TTC549 (cell line): ENCODE data around the gene SNRNP200.
"Not testable (repeated sequence)": the region's sequence is repeated elsewhere in the genome, so short reads cannot be mapped to it uniquely, and the experiment has no call there.

ENCODE experiments used
- FAIRE-seq: peaks from 2 replicates; lab custom pipeline; 2012; peaks lifted over from hg19 to GRCh38; lab: Jason Lieb, UNC

The SNRNP200 gene

GRCh38 chr2:96274355-96275056 lies 30.8 kb downstream of the SNRNP200 start:
- no peak for FAIRE-seq

GRCh38 chr2:96273763-96274162 lies 31.6 kb downstream of the SNRNP200 start:
- no peak for FAIRE-seq

DNA sequence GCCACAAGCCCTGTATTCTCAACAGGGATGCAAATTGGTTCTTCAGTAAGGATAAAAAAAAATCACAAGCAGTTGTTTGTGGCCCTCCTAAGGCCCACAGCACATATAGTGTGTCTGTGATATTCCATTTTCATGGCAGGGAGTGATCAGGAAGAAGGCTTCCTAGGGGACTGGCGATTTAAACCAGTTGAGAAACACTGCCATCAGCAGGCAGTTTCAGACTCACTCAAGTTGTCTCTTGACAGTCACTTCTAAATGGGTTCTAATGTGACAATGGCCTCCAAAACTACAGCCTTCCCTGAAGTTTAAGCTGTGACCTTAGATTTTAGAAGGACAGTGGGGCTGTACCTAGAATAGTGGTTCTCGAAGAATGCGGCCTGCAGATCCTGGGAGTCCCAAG lies 33.4 kb downstream of the SNRNP200 start:
- no peak for FAIRE-seq

DNA sequence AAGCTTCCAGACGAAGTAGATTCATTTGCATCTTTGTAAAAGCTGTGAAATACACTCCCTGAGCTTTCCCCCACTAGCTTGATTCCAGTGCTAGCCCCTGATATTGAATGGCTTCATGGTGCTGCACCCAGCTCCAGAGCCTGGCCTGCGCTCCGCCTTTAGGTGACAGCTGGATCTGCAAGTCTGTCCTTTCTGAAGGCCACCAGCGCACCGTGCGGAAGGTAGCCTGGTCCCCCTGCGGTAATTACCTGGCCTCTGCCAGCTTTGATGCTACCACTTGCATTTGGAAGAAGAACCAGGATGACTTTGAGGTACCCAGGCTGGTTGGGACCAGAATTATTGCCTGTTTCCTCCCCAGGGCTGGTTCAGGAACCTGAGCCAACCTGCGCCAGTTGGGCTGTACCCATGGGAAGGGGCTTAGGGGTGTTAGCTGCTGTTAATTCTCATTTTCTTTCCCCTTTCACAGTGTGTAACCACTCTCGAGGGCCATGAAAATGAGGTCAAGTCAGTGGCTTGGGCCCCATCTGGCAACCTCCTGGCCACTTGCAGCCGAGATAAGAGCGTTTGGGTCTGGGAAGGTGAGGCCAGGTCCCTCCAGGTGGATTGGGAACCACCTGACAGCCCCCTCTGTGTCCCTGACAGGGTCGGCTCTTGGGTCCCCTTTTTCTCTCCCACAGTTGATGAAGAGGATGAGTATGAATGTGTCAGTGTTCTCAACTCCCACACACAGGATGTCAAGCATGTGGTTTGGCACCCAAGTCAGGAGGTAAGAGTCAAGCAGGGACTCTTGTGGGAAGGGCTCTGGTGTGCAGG lies 38.0 kb downstream of the SNRNP200 start:
- no peak for FAIRE-seq

DNA sequence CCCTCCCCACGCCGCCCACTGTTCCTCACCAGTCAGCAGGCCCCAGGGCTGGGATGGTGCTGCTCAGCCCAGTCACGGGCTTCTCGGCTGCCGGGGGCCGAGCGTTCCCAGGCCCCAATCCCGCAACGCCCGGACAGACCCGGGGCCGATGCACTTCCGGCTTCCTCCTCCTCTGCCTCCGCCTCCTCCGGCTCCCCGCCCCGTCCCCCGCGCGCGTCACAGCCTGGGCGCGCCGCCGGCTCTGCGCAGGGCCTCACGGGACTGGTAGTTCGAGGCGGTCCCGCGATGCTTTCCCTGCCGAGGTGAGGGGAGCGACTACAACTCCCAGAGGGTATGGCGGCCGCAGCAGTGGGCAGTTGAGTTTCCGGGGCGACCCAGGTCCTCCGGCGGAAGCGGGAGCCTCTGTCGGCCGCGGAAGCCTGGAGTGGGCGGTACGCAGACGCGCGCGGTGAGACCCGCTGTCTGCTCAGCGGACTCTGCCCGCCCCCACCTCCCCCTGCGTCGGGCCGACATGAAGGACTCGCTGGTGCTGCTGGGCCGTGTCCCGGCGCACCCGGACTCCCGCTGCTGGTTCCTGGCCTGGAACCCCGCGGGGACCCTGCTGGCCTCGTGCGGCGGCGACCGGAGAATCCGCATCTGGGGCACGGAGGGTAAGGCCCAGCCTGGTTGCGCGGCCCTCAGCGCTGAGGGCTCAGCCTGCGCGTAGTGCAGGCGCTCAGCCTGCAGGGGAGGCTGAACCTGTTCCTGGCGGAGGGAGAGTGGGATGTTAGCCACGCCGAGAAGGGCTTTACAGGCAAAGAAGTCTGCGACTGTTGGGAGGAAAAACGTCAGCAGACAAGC lies 39.3 kb downstream of the SNRNP200 start, which contains the start of the genes CIAO1 and TMEM127:
CIAO1 (plus strand) TSS at position 386 of the 840 bp plus-strand sequence; CDS start at position 512, 126 bp downstream.
TMEM127 (minus strand) TSS at position 158 of the 840 bp plus-strand sequence. CDS start 616 bp downstream, outside the sequence.
- FAIRE-seq = peak; percentile 67

GRCh38 chr2:96265349-96265839 lies 40.0 kb downstream of the SNRNP200 start:
- FAIRE-seq = no peak

DNA sequence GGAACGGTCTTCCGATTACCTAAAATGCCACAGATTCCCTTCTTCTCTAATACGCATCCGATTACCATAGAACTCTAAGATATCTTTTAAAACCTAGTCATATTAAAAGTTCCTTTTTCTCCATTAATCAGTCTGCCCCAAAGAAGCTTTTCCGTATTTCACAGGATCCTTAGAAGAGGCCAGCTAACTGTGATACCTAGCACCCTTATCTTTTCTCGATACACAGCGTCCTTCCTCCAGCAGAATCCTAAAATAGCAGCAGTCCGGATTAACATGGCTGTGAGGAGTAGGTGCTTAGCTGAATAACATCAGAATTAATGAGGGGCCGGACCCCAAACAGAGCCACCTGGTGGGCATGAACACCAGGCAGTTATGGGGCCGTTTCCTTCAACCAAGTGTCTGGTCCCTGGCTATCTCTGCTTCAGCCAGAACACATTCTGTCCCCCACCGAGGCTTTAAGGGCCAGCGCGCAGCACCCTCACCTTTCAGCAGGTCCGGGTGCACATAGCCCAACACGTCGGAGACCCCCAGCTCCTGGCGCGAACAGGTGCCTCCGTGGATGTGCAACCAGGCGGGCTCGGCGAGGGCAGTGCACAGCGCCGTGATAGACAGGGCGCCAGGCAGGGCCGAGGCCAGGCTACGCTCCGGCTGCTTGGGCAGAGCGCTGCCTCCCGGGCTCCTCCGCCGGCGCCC lies 40.5 kb downstream of the SNRNP200 start:
- no peak for FAIRE-seq

DNA sequence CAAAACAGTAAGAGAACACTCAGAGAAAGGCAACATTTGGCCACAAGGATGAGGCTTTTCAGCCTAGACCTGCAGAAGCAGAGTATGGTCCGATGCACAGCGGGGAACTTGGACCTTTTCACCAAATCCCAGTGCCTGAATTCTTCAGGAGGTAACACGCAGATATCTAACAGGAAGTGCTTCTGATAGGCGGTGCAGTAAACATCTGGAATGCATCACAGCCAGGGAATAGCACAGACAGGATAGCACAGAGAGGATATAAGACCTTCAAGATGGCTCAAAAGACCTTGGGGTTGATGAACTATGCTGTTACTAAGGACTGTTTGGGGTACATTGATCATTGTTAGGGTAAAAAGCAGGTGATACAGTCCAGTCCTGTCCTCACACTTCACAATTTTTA lies 41.3 kb downstream of the SNRNP200 start:
- FAIRE-seq = no peak

DNA sequence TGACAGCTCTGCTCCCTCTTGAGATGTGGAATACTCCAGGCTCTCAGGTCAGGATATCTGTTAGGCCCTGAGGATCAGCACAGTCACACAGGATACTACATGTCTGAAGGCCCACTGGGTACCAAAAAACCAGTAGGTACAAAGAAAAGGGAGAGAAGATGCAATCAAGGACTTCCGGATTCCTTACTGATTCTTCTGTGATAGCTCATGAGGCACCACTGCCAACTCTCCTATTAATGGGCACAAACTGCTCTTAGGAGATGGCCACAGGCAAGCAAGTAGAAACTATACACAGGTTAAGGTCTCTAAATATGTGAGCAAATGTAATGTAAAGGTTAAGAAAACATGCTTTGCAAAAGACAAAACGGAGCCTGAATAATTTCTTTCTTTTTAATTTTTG lies 43.0 kb downstream of the SNRNP200 start:
- no peak for FAIRE-seq

DNA sequence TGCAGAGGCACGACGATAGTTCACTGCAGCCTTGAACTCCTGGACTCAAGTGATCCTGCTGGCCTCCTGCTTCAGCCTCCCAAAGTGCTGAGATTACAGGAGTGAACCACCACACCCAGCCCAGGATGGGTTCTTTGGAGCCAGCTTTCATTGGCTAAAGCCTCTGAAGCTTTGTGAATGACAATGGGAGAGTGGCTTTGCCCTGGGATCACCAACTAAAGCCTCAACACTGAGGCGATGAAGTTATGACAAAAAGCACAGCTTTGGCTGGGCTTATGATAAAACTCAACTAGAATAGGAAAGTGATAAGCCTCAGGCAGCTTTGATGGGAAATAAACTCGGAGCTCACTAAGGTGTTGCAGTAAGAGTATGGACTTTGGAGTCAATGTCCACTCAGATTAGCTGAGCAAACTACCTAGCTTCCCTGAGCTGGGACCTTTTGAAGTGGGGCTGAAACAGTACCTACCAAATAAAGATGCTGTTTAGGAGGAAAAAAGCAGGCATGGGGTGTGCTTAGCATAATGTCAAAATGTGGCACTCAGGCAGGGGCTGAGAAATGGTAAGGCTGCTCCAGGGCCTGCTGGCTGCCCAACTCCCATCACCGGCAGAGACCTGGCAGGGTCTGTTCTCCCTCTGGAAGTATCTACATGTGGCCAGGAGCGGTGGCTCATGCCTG lies 43.9 kb downstream of the SNRNP200 start:
- FAIRE-seq = no peak

DNA sequence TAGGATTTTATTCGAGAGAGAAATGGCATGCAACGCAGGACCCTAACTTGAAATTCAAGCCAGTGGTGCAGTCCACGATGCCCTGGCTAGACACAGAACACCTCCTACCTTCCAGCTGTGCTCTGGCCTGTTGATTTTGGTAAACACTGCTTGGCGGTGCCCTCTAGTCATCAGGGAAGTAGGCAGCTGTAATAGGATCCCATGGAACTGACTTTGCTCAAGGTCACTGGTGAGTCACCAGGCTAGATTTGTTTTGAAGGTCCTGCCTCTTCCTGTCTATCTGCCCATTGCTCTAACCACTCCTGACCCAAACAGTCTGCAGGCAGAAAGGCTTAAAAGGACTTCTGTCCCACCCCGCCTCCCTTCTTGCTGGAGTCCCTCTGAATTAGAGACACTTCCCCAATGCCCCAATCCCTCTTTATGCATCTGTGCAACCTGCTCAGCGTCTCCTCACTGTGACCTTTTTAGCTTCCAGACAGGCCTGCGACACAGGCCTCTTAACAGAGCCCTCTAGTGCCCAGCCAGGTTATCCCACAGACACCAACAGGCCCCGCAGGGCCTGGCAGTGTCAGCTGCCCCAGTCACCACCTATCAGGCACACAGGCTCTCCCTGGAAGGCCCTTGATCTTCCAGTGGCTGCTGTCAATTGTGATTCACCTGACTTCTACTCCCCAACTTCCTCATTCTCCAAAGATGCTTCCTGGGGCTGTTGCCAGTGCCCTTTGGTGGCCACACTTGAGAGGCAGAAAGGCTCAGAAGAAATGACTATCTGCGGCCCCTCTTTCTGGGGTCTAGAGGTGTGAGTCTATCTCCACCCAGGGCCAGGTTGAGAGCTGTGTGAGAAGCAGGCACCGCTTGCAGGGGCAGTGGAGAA lies 44.7 kb downstream of the SNRNP200 start:
- no peak for FAIRE-seq

DNA sequence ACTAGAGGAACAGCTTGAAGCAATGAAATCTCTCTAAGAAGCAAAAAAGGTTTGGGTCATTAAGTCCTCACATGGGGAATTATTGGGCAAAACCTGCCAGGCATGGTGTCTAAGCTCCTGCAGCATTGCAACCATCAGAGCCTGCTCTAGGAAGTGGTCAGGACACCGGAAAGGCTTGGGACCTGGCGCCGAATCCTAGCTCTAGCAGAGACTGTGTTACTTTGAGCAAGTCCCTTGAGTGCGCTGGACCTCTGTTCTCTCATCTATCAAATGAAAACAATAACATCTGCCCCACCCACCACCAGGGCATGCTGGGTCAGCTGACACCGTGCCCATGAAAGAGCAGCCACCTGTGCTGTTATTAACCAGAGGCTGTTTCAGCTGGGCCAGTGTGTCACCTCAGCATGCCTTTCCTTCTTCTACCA lies 45.8 kb downstream of the SNRNP200 start:
- FAIRE-seq = no peak

DNA sequence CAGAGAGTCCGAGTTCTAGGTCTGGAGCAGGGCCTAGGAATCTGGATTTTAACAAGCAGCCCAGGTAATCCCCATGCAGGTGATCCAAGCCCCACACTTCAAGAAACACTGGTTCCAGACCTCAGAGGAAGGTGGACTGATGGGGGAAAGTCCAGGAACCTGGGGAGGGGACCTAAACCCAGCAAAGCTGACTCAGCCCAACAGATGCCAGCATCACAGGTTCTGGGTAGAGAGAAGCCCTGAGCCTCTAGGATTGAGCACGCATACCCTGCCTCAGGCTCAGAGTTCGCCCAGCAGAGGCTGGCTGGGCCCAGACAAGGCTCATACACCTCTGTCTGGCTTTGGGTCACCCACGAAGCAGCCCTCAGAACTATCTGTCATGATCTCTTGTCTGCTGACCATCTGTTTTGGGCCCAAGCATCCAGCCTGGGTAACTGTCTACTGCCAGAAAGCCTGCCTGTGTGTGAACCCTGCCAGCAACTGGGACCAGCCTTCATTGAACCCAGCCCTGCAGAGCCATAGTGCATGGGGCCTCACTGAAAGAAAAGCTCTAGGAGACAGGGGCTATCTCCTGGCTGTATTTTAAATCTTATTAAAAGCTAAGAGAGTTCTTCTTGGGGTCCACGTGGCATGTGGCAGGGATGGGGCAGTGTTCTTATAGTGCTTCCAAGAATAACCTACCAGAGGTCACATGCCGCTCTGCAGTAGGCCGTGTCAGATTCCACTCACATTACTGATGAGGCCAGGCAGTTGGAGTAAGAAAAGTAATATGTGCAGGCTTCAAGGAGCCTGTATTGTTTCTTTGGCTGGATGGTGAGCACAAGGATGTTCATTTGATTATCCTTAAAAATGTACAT lies 47.0 kb downstream of the SNRNP200 start:
- FAIRE-seq = no peak

GRCh38 chr2:96257744-96258143 lies 47.6 kb downstream of the SNRNP200 start:
- FAIRE-seq = not testable (repeated sequence)

GRCh38 chr2:96256611-96257113 lies 48.7 kb downstream of the SNRNP200 start:
- FAIRE-seq = no peak

DNA sequence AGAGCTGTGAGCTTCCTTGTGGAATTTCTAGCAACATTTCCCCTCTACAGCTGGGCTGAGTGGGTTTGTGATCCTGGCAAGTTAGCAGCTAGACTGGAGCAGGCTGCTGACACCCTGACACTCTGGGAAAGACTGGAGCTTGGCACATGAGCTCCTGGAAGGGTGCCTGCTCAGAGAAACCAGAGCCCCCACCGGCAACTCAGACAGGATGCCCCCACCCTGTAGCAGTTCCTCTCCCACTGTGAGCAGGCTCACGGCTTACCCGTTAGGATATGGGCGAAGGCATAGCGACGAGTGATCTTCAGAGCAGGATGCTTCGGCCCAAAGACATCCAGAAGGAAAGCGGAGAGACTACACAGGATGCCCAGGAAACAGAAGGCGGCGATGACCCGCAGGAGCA lies 50.8 kb downstream of the SNRNP200 start:
- FAIRE-seq = no peak

DNA sequence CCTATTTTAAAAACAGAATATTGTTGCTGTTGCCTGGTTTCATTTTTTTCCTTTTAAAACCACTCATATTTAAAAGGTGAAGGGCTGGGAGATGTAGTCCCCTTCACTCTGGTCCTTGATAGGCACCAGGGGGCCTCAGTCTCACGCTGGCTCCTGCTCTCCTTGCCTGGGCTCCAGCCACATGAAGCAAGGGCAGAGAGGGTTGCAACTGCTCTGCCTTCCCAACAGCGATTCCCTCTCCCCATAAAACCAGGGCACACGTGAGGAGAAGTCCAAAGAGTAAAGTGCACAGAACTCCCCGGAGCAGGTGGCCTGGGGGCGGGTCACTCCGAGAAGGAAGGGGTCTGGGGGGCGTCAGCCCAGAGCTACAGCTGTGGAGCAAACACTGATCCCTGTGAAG lies 52.3 kb downstream of the SNRNP200 start:
- FAIRE-seq = no peak

DNA sequence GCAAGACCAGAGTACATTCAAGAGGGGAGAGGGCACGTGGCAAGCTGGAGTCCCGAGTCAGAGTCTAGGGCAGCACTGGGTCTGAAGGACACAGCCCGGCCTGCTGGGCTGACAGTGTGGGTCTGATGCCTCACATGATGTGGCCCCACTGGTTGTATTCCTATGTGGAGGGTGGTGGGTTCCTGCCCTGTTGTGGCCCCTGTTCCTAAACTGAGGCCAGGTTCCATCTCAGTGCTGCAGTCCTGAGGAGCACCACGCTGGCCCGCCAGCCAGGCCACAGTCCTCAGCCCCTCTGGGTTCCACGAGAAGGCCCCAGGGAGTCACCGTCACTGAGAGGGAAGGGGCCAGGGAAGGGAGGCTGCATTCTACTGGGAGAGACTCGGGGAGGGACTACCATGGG lies 52.8 kb downstream of the SNRNP200 start:
- FAIRE-seq = no peak

DNA sequence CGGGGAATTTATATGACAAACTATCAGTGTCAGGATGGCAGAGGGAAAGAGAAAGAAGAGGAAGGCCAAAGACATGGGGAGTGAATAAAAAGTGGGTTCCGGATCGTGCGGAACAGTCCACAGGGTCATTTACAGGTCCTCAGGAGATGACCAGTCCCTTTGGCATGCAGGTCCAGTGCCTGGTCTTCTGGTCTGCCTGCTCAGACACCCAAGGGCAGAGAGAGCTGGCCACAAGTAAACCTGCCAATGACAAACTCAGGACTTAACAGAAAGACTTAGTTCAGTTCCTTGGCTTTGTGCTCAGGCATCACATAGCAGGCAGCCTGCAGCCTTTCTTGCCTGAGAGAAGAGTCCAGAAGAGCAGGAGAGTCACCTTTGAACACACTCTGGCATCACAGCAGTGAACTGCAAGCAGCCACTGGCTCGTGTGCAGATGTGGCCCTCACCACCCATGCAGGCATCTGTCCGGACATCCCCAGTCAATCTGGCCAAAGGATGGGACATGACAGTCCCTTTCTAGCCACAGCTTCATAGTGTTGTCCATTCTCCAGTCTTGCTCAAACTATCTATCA lies 53.5 kb downstream of the SNRNP200 start:
- FAIRE-seq = no peak
